OCI-LY7 (cell line): ENCODE results near the gene AQP12A. TPM values are rescaled to one million over a fixed set of nuclear protein-coding genes. Genes with fewer than 3 reads are reported as not detected.

ENCODE experiments used
- BruUV-seq: library from RNA; stranded (reverse); fragments of 400-500 nt; replicated peaks from 2 replicates; lab custom pipeline; 2021; lab: Mats Ljungman, UMichigan
- CTCF ChIA-PET: fragments of 300-600 bp; sonication (Branson Sonifier 250); formaldehyde crosslinking; loops from one replicate; lab custom pipeline; 2022; ENCODE audit warnings: antibody characterized with exemption; ENCODE audit not compliant: unreplicated experiment; lab: Charles Lee
- POLR2A ChIA-PET: fragments of 300-600 bp; sonication (Branson Sonifier 250); formaldehyde crosslinking; loops from one replicate; lab custom pipeline; 2022; ENCODE audit warnings: antibody characterized with exemption; lab: Charles Lee
- DNase-seq: peaks from one replicate; pipeline ENCODE4 v3.0.0-alpha.2; 2015; ENCODE audit warnings: low spot score
- H2AFZ ChIP-seq: fragments of 200-600 bp; sonication (generic), shearing (Covaris generic); 2 replicates; pipeline ENCODE4 v1.6.1; 2014; ENCODE audit warnings: mild to moderate bottlenecking, antibody characterized with exemption, low read length, moderate library complexity
- H3K27ac ChIP-seq: fragments of 200-600 bp; sonication (generic); 2 replicates; pipeline ENCODE4 v1.5.1; 2014; ENCODE audit warnings: mixed run types, low read depth, mild to moderate bottlenecking, moderate library complexity, low read length, inconsistent platforms; ENCODE audit not compliant: poor library complexity, severe bottlenecking
- H3K36me3 ChIP-seq: fragments of 200-600 bp; sonication (generic); 2 replicates; pipeline ENCODE4 v1.6.1; 2014; ENCODE audit warnings: mild to moderate bottlenecking, antibody characterized with exemption, low read length, moderate library complexity, mixed read lengths; ENCODE audit not compliant: insufficient read depth
- H3K4me1 ChIP-seq: fragments of 200-600 bp; sonication (generic); 2 replicates; pipeline ENCODE4 v1.5.1; 2014; ENCODE audit warnings: mild to moderate bottlenecking, low read length; ENCODE audit not compliant: insufficient read depth, poor library complexity, severe bottlenecking
- H3K4me2 ChIP-seq: fragments of 200-600 bp; sonication (generic); 2 replicates; pipeline ENCODE4 v1.6.1; 2014; ENCODE audit warnings: mild to moderate bottlenecking, low read length
- H3K4me3 ChIP-seq: fragments of 200-600 bp; sonication (generic); 2 replicates; pipeline ENCODE4 v1.5.1; 2014; ENCODE audit warnings: mild to moderate bottlenecking, low read depth, low read length; ENCODE audit not compliant: poor library complexity, severe bottlenecking
- H3K79me2 ChIP-seq: fragments of 200-600 bp; sonication (generic); 2 replicates; pipeline ENCODE4 v1.6.1; 2016; ENCODE audit warnings: low read depth, mild to moderate bottlenecking, low read length, moderate library complexity, mixed read lengths; ENCODE audit not compliant: insufficient read depth
- H3K9me2 ChIP-seq: fragments of 200-600 bp; sonication (generic); 2 replicates; pipeline ENCODE4 v1.6.1; 2016; ENCODE audit warnings: mild to moderate bottlenecking, low read length, mixed read lengths; ENCODE audit not compliant: insufficient read depth
- H3K9me3 ChIP-seq: fragments of 200-600 bp; sonication (generic); 2 replicates; pipeline ENCODE4 v1.6.1; 2014; ENCODE audit warnings: mild to moderate bottlenecking, mixed run types, low read length, mixed read lengths
- H4K20me1 ChIP-seq: fragments of 200-600 bp; sonication (generic); 2 replicates; pipeline ENCODE4 v1.6.1; 2014; ENCODE audit warnings: mild to moderate bottlenecking, antibody characterized with exemption, low read length, moderate library complexity, mixed read lengths; ENCODE audit not compliant: insufficient read depth
- CTCF ChIP-seq: fragments of 200-600 bp; sonication (generic); conservative IDR thresholded peaks from 2 replicates; pipeline ENCODE4 v1.5.1; 2014; ENCODE audit warnings: mild to moderate bottlenecking, antibody characterized with exemption, low read length, moderate library complexity, mixed read lengths
- EZH2phosphoT487 ChIP-seq: fragments of 200-600 bp; sonication (generic); IDR thresholded peaks from 2 replicates; pipeline ENCODE4 v1.6.1; 2018; ENCODE audit warnings: low read depth, borderline replicate concordance, mild to moderate bottlenecking, mixed run types, antibody characterized with exemption, low read length, moderate library complexity, mixed read lengths
- intact Hi-C: fragments of 100-400 bp; cut with micrococcal nuclease; formaldehyde crosslinking; loops from one replicate; pipeline ENCODE4 v1.10.0; 2022; ENCODE audit not compliant: unreplicated experiment
- total RNA-seq, 2 experiments: library from RNA; depleted of rRNA in 1 of 2; stranded (reverse); fragments of >200 nt in 1 of 2; shearing (Covaris generic) in 1 of 2; gene quantifications; 2 replicates each; pipeline ENCODE4 v1.2.3, GENCODE V29; 2014 to 2022

The AQP12A gene
- total RNA-seq, 2 experiments from 2014 or later = not detected

- H4K20me1 ChIP-seq = no peaks in the 10 kb centered on the region
- no peaks in the 10 kb centered on the region for H3K4me1 ChIP-seq
- no peaks in the 10 kb centered on the region for H3K9me2 ChIP-seq
- DNase-seq = no peak
- H3K27ac ChIP-seq = no peak overlapping the region
- H3K9me3 ChIP-seq = no peaks in the 10 kb centered on the region
- no peak for TF ChIP-seq EZH2phosphoT487
- no peak for TF ChIP-seq CTCF
- POLR2A ChIA-PET = no interaction called here
- H2AFZ ChIP-seq = no peak overlapping the region
- no TSS peak for BruUV-seq
- intact Hi-C loops = no loop called here
- no peaks in the 10 kb centered on the region for H3K79me2 ChIP-seq
- no peaks in the 10 kb centered on the region for H3K36me3 ChIP-seq
- CTCF ChIA-PET = no interaction called here
- H3K4me3 ChIP-seq = no peak overlapping the region
- no peak overlapping the region for H3K4me2 ChIP-seq
Observed at GRCh38 chr2:240727439-240727838, 35.8 kb downstream of the AQP12A start.

- Histone ChIP-seq H2AFZ (no peak overlapping the region), H3K36me3 (no peaks in the 10 kb centered on the region), H3K4me1 (no peaks in the 10 kb centered on the region), H3K4me2 (no peak overlapping the region), H3K27ac (no peak overlapping the region), H3K4me3 (no peak overlapping the region), H4K20me1 (no peaks in the 10 kb centered on the region), H3K9me3 (no peaks in the 10 kb centered on the region), H3K79me2 (no peaks in the 10 kb centered on the region), H3K9me2 (no peaks in the 10 kb centered on the region)
- POLR2A ChIA-PET = no interaction called here
- CTCF ChIA-PET = no interaction called here
- TF ChIP-seq CTCF = no peak
- no peak for TF ChIP-seq EZH2phosphoT487
- intact Hi-C loops = no loop called here
- BruUV-seq = no TSS peak
- no peak for DNase-seq
Observed at GRCh38 chr2:240727913-240728312, 36.2 kb downstream of the AQP12A start.

GRCh38 chr2:240728361-240728760, 36.7 kb downstream of the AQP12A start:
- POLR2A ChIA-PET = no interaction called here
- Histone ChIP-seq H3K4me2 (no peak overlapping the region), H3K79me2 (no peaks in the 10 kb centered on the region), H3K9me3 (no peaks in the 10 kb centered on the region), H3K4me1 (no peaks in the 10 kb centered on the region), H3K36me3 (no peaks in the 10 kb centered on the region), H2AFZ (no peak overlapping the region), H3K4me3 (no peak overlapping the region), H3K27ac (no peak overlapping the region), H3K9me2 (no peaks in the 10 kb centered on the region), H4K20me1 (no peaks in the 10 kb centered on the region)
- TF ChIP-seq CTCF (no peak), EZH2phosphoT487 (no peak)
- no peak for DNase-seq
- intact Hi-C loops = no loop called here
- BruUV-seq = no TSS peak
- CTCF ChIA-PET = no interaction called here
